ENCODE results near the gene HDAC9. TPM values are rescaled to one million over a fixed set of nuclear protein-coding genes. Genes with fewer than 3 reads are reported as not detected.
A peak's percentile ranks its signal among the peaks of the same experiment; 100 is the strongest.

The HDAC9 gene
- total RNA-seq, 2 experiments from 2014 or later = 0.22 to 0.33 TPM

GRCh38 chr7:18843979-18844378 is 348.4 kb downstream of the HDAC9 start:
- POLR2A ChIA-PET = no interaction called here
- H3K27me3 Mint-ChIP-seq = no peaks in the 10 kb centered on the region
- H3K4me3 Mint-ChIP-seq = no peak overlapping the region
- DNase-seq = no peak
- H3K27ac Mint-ChIP-seq = no peak overlapping the region
- H3K4me1 Mint-ChIP-seq = no peaks in the 10 kb centered on the region
- H3K36me3 Mint-ChIP-seq (ENCODE audit: low read depth) = no peaks in the 10 kb centered on the region
- CTCF ChIA-PET = no interaction called here
- no peaks in the 10 kb centered on the region for H3K9me3 Mint-ChIP-seq

- Mint-ChIP-seq H3K36me3 (ENCODE audit: low read depth) (no peaks in the 10 kb centered on the region), H3K27ac (no peak overlapping the region), H3K27me3 (no peaks in the 10 kb centered on the region), H3K4me3 (no peak overlapping the region), H3K9me3 (no peaks in the 10 kb centered on the region), H3K4me1 (no peaks in the 10 kb centered on the region)
- no peak for DNase-seq
- ChIA-PET CTCF (no interaction called here), POLR2A (no interaction called here)
These were observed 349.2 kb downstream of the HDAC9 start for GRCh38 chr7:18844735-18845134.

GRCh38 chr7:18845700-18846099 is 350.2 kb downstream of the HDAC9 start:
- no peaks in the 10 kb centered on the region for H3K27me3 Mint-ChIP-seq
- DNase-seq = no peak
- POLR2A ChIA-PET = no interaction called here
- no peaks in the 10 kb centered on the region for H3K36me3 Mint-ChIP-seq (ENCODE audit: low read depth)
- H3K9me3 Mint-ChIP-seq = no peaks in the 10 kb centered on the region
- CTCF ChIA-PET = no interaction called here
- H3K4me3 Mint-ChIP-seq = no peak overlapping the region
- H3K4me1 Mint-ChIP-seq = no peaks in the 10 kb centered on the region
- H3K27ac Mint-ChIP-seq = no peak overlapping the region

- H3K9me3 Mint-ChIP-seq = no peaks in the 10 kb centered on the region
- H3K27ac Mint-ChIP-seq = no peak overlapping the region
- H3K36me3 Mint-ChIP-seq (ENCODE audit: low read depth) = no peaks in the 10 kb centered on the region
- no peak for DNase-seq
- no peak overlapping the region for H3K4me3 Mint-ChIP-seq
- ChIA-PET CTCF (no interaction called here), POLR2A (no interaction called here)
- H3K27me3 Mint-ChIP-seq = no peaks in the 10 kb centered on the region
- H3K4me1 Mint-ChIP-seq = no peaks in the 10 kb centered on the region
These were observed 351.2 kb downstream of the HDAC9 start for GRCh38 chr7:18846765-18847215.

- Mint-ChIP-seq H3K9me3 (peaks cover 2% of the 10 kb centered on the region), H3K4me3 (no peak overlapping the region), H3K27me3 (no peaks in the 10 kb centered on the region), H3K27ac (no peak overlapping the region), H3K36me3 (ENCODE audit: low read depth) (no peaks in the 10 kb centered on the region), H3K4me1 (no peaks in the 10 kb centered on the region)
- POLR2A ChIA-PET = no interaction called here
- no peak for DNase-seq
- CTCF ChIA-PET = no interaction called here
These were observed 353.6 kb downstream of the HDAC9 start for GRCh38 chr7:18849130-18849529.

GRCh38 chr7:18855796-18856195 is 360.2 kb downstream of the HDAC9 start:
- H3K27me3 Mint-ChIP-seq = no peaks in the 10 kb centered on the region
- no peak overlapping the region for H3K27ac Mint-ChIP-seq
- peaks cover 14% of the 10 kb centered on the region for H3K4me1 Mint-ChIP-seq
- POLR2A ChIA-PET = no interaction called here
- peaks cover 4% of the 10 kb centered on the region for H3K9me3 Mint-ChIP-seq
- no peaks in the 10 kb centered on the region for H3K36me3 Mint-ChIP-seq (ENCODE audit: low read depth)
- DNase-seq = no peak
- CTCF ChIA-PET = no interaction called here
- no peak overlapping the region for H3K4me3 Mint-ChIP-seq

- DNase-seq = no peak
- H3K4me1 Mint-ChIP-seq = peaks cover 16% of the 10 kb centered on the region
- H3K27me3 Mint-ChIP-seq = no peaks in the 10 kb centered on the region
- no peak overlapping the region for H3K27ac Mint-ChIP-seq
- H3K36me3 Mint-ChIP-seq (ENCODE audit: low read depth) = no peaks in the 10 kb centered on the region
- no peak overlapping the region for H3K4me3 Mint-ChIP-seq
- peaks cover 4% of the 10 kb centered on the region for H3K9me3 Mint-ChIP-seq
- CTCF ChIA-PET = no interaction called here
- POLR2A ChIA-PET = no interaction called here
These were observed 362.7 kb downstream of the HDAC9 start for GRCh38 chr7:18858232-18858631.

GRCh38 chr7:18859318-18859717 is 363.8 kb downstream of the HDAC9 start:
- H3K36me3 Mint-ChIP-seq (ENCODE audit: low read depth) = no peaks in the 10 kb centered on the region
- H3K27me3 Mint-ChIP-seq = no peaks in the 10 kb centered on the region
- DNase-seq = no peak
- H3K9me3 Mint-ChIP-seq = peaks cover 4% of the 10 kb centered on the region
- H3K27ac Mint-ChIP-seq = peak overlapping the region; percentile 0
- no peak overlapping the region for H3K4me3 Mint-ChIP-seq
- POLR2A ChIA-PET = no interaction called here
- peaks cover 16% of the 10 kb centered on the region for H3K4me1 Mint-ChIP-seq
- CTCF ChIA-PET = no interaction called here

GRCh38 chr7:18860221-18860620 is 364.7 kb downstream of the HDAC9 start:
- Mint-ChIP-seq H3K27ac (no peak overlapping the region), H3K27me3 (no peaks in the 10 kb centered on the region), H3K4me1 (peaks cover 16% of the 10 kb centered on the region), H3K4me3 (no peak overlapping the region), H3K9me3 (peaks cover 4% of the 10 kb centered on the region), H3K36me3 (ENCODE audit: low read depth) (no peaks in the 10 kb centered on the region)
- no peak for DNase-seq
- ChIA-PET POLR2A (no interaction called here), CTCF (no interaction called here)

GRCh38 chr7:18861514-18862118 is 366.1 kb downstream of the HDAC9 start:
- H3K4me1 Mint-ChIP-seq = peaks cover 16% of the 10 kb centered on the region
- H3K27me3 Mint-ChIP-seq = no peaks in the 10 kb centered on the region
- ChIA-PET CTCF (no interaction called here), POLR2A (no interaction called here)
- H3K9me3 Mint-ChIP-seq = peaks cover 4% of the 10 kb centered on the region
- H3K36me3 Mint-ChIP-seq (ENCODE audit: low read depth) = no peaks in the 10 kb centered on the region
- no peak overlapping the region for H3K27ac Mint-ChIP-seq
- DNase-seq = no peak
- H3K4me3 Mint-ChIP-seq = no peak overlapping the region

GRCh38 chr7:18864967-18865366 is 369.4 kb downstream of the HDAC9 start:
- Mint-ChIP-seq H3K27ac (no peak overlapping the region), H3K4me3 (no peak overlapping the region), H3K9me3 (peaks cover 3% of the 10 kb centered on the region), H3K36me3 (ENCODE audit: low read depth) (no peaks in the 10 kb centered on the region), H3K27me3 (no peaks in the 10 kb centered on the region), H3K4me1 (peaks cover 8% of the 10 kb centered on the region)
- no peak for DNase-seq
- CTCF ChIA-PET = no interaction called here
- POLR2A ChIA-PET = no interaction called here

GRCh38 chr7:18866359-18867036 is 370.9 kb downstream of the HDAC9 start:
- CTCF ChIA-PET = no interaction called here
- POLR2A ChIA-PET = no interaction called here
- Mint-ChIP-seq H3K4me1 (peaks cover 2% of the 10 kb centered on the region), H3K27ac (no peak overlapping the region), H3K4me3 (no peak overlapping the region), H3K36me3 (ENCODE audit: low read depth) (no peaks in the 10 kb centered on the region), H3K9me3 (peaks cover 3% of the 10 kb centered on the region), H3K27me3 (no peaks in the 10 kb centered on the region)
- DNase-seq = no peak

GRCh38 chr7:18872344-18872743 is 376.8 kb downstream of the HDAC9 start:
- H3K27me3 Mint-ChIP-seq = no peaks in the 10 kb centered on the region
- CTCF ChIA-PET = no interaction called here
- no peak overlapping the region for H3K4me3 Mint-ChIP-seq
- no peak for DNase-seq
- H3K9me3 Mint-ChIP-seq = no peaks in the 10 kb centered on the region
- H3K4me1 Mint-ChIP-seq = no peaks in the 10 kb centered on the region
- H3K36me3 Mint-ChIP-seq (ENCODE audit: low read depth) = no peaks in the 10 kb centered on the region
- no peak overlapping the region for H3K27ac Mint-ChIP-seq
- POLR2A ChIA-PET = no interaction called here

- no peak for DNase-seq
These were observed 378.3 kb downstream of the HDAC9 start for GRCh38 chr7:18873734-18874336.

More at GRCh38 chr7:18873734-18874336, 378.3 kb downstream of the HDAC9 start:
- Mint-ChIP-seq H3K27me3 (no peaks in the 10 kb centered on the region), H3K4me3 (no peak overlapping the region), H3K4me1 (no peaks in the 10 kb centered on the region), H3K36me3 (ENCODE audit: low read depth) (no peaks in the 10 kb centered on the region), H3K9me3 (no peaks in the 10 kb centered on the region), H3K27ac (no peak overlapping the region)
- ChIA-PET POLR2A (no interaction called here), CTCF (no interaction called here)
